HepG2 (cell line): ENCODE results near the gene SYTL1. TPM values are rescaled to one million over a fixed set of nuclear protein-coding genes. Genes with fewer than 3 reads are reported as not detected.

Experiments
- CREM ChIP-seq, 2 experiments: sonication (generic) in 1 of 2; formaldehyde crosslinking in 1 of 2; IDR thresholded peaks; 2 replicates each; pipeline versions ENCODE4 v1.4.0 to v1.6.1; 2016 to 2020; ENCODE audit warnings: antibody characterized with exemption in 1 of 2, mild to moderate bottlenecking in 1 of 2, missing genetic modification reagents in 1 of 2
- EP300 ChIP-seq, 3 experiments: sonication (generic) in 1 of 3; formaldehyde crosslinking in 1 of 3; IDR thresholded peaks; 2 replicates each; pipeline versions ENCODE4 v1.5.1 to v1.6.1; 2011 to 2020; ENCODE audit warnings: low read depth in 2 of 3, low read length in 2 of 3, borderline replicate concordance in 1 of 3, improper control_type of control experiment in 1 of 3, mild to moderate bottlenecking in 1 of 3, missing genetic modification reagents in 1 of 3, moderate library complexity in 1 of 3
- FOXM1 ChIP-seq: sonication (generic); formaldehyde crosslinking; IDR thresholded peaks from 2 replicates; pipeline ENCODE4 v1.5.0; 2020; ENCODE audit warnings: missing genetic modification reagents
- GABPB1 ChIP-seq: IDR thresholded peaks from 2 replicates; pipeline ENCODE4 v1.6.1; 2016; ENCODE audit warnings: mild to moderate bottlenecking, missing genetic modification reagents, moderate library complexity, missing compliant biosample characterization
- HDAC2 ChIP-seq: sonication (generic); formaldehyde crosslinking; IDR thresholded peaks from 2 replicates; pipeline ENCODE4 v1.4.0; 2020; ENCODE audit warnings: missing genetic modification reagents
- HOXA3 ChIP-seq: sonication (generic); formaldehyde crosslinking; IDR thresholded peaks from 2 replicates; pipeline ENCODE4 v1.5.0; 2020; ENCODE audit warnings: missing genetic modification reagents
- KLF12 ChIP-seq: sonication (generic); formaldehyde crosslinking; IDR thresholded peaks from 2 replicates; pipeline ENCODE4 v1.4.0; 2020; ENCODE audit warnings: missing genetic modification reagents, borderline replicate concordance
- MIER2 ChIP-seq: IDR thresholded peaks from 2 replicates; pipeline ENCODE4 v1.6.1; 2016; ENCODE audit warnings: missing biosample characterization, missing genetic modification reagents
- NONO ChIP-seq, 2 experiments: fragments of 450-650 bp in 1 of 2; sonication (generic) in 1 of 2; formaldehyde crosslinking in 1 of 2; IDR thresholded peaks in 1 of 2; conservative IDR thresholded peaks in 1 of 2; 2 replicates each; pipeline versions ENCODE4 v1.6.1 to v1.8.0; 2017 to 2022; ENCODE audit warnings: mild to moderate bottlenecking in 1 of 2, missing genetic modification reagents in 1 of 2, moderate library complexity in 1 of 2
- ONECUT2 ChIP-seq: sonication (generic); formaldehyde crosslinking; IDR thresholded peaks from 2 replicates; pipeline ENCODE4 v1.4.0; 2020; ENCODE audit warnings: missing genetic modification reagents
- PATZ1 ChIP-seq: sonication (generic); formaldehyde crosslinking; IDR thresholded peaks from 2 replicates; pipeline ENCODE4 v1.4.0; 2020; ENCODE audit warnings: missing genetic modification reagents
- POLR2A ChIP-seq, 2 experiments: IDR thresholded peaks; 2 replicates each; pipeline ENCODE4 v1.6.1; 2011; ENCODE audit warnings: low read depth in 2 of 2, low read length in 2 of 2, mild to moderate bottlenecking in 1 of 2, moderate library complexity in 1 of 2; ENCODE audit not compliant: insufficient read depth in 1 of 2
- SAP130 ChIP-seq: IDR thresholded peaks from 2 replicates; pipeline ENCODE4 v1.6.1; 2016; ENCODE audit warnings: low read depth
- SP4 ChIP-seq: sonication (generic); formaldehyde crosslinking; IDR thresholded peaks from 2 replicates; pipeline ENCODE4 v1.8.1; 2023; ENCODE audit warnings: mild to moderate bottlenecking, missing genetic modification reagents
- TAF1 ChIP-seq: sonication (generic); formaldehyde crosslinking; IDR thresholded peaks from 2 replicates; pipeline ENCODE4 v1.4.0; 2020; ENCODE audit warnings: missing genetic modification reagents
- YY1 ChIP-seq: IDR thresholded peaks from 2 replicates; pipeline ENCODE4 v1.6.1; 2011; ENCODE audit warnings: low read length, low read depth, moderate library complexity, mild to moderate bottlenecking; ENCODE audit not compliant: insufficient read depth, insufficient replicate concordance
- ZNF12 ChIP-seq: sonication (generic); formaldehyde crosslinking; IDR thresholded peaks from 2 replicates; pipeline ENCODE4 v1.5.0; 2020; ENCODE audit warnings: missing genetic modification reagents
- ZNF136 ChIP-seq: sonication (generic); formaldehyde crosslinking; IDR thresholded peaks from 2 replicates; pipeline ENCODE4 v1.8.1; 2022; ENCODE audit warnings: low read depth, mild to moderate bottlenecking, moderate library complexity, missing genetic modification reagents
- ZNF263 ChIP-seq: sonication (generic); formaldehyde crosslinking; IDR thresholded peaks from 2 replicates; pipeline ENCODE4 v1.4.0; 2020; ENCODE audit warnings: missing genetic modification reagents
- ZNF512 ChIP-seq: sonication (generic); formaldehyde crosslinking; IDR thresholded peaks from 2 replicates; pipeline ENCODE4 v1.4.0; 2020; ENCODE audit warnings: mild to moderate bottlenecking, missing genetic modification reagents
- ZSCAN25 ChIP-seq: sonication (generic); formaldehyde crosslinking; IDR thresholded peaks from 2 replicates; pipeline ENCODE4 v1.8.0; 2022; ENCODE audit warnings: mild to moderate bottlenecking, missing genetic modification reagents
- ZSCAN31 ChIP-seq: sonication (generic); formaldehyde crosslinking; IDR thresholded peaks from 2 replicates; pipeline ENCODE4 v1.5.0; 2020; ENCODE audit warnings: low read depth, mild to moderate bottlenecking, missing genetic modification reagents
- polyA plus RNA-seq, 8 experiments: library from polyadenylated mRNA; depleted of rRNA in 3 of 8; stranded (reverse) in 7 of 8; unstranded in 1 of 8; fragments of >200 nt; fragmentation: Illumina TruSeq in 4 of 8; extraction: Trizol in 4 of 8; gene quantifications; 2 replicates each; pipeline versions ENCODE4 v1.2.1 to v1.2.3, GENCODE V29; 2011 to 2016; ENCODE audit warnings: low read depth in 4 of 8, missing spikeins in 1 of 8, mixed read lengths in 1 of 8; ENCODE audit not compliant: insufficient read depth in 1 of 8
- total RNA-seq, 5 experiments: library from RNA; depleted of rRNA; stranded (reverse); fragments of >200 nt; fragmentation: Illumina TruSeq; extraction: Trizol; gene quantifications; 2 replicates each; pipeline ENCODE4 v1.2.3, GENCODE V29; 2016; ENCODE audit warnings: low read depth in 1 of 5
- TF ChIP-seq, protein P1 (sequence below): IDR thresholded peaks from 2 replicates; pipeline ENCODE4 v1.6.1; 2018; ENCODE audit warnings: missing genetic modification reagents, mild to moderate bottlenecking, missing compliant biosample characterization
- TF ChIP-seq, protein P2 (sequence below): sonication (generic); formaldehyde crosslinking; IDR thresholded peaks from 2 replicates; pipeline ENCODE4 v1.5.1; 2020; ENCODE audit warnings: missing genetic modification reagents, mild to moderate bottlenecking, borderline replicate concordance

Gene SYTL1
- total and polyA plus RNA-seq, 2 of the 13 experiments (the other 11 are each of a cell fraction or from before 2014, with no cell fraction given), result 11.1 to 17.8 TPM

DNA sequence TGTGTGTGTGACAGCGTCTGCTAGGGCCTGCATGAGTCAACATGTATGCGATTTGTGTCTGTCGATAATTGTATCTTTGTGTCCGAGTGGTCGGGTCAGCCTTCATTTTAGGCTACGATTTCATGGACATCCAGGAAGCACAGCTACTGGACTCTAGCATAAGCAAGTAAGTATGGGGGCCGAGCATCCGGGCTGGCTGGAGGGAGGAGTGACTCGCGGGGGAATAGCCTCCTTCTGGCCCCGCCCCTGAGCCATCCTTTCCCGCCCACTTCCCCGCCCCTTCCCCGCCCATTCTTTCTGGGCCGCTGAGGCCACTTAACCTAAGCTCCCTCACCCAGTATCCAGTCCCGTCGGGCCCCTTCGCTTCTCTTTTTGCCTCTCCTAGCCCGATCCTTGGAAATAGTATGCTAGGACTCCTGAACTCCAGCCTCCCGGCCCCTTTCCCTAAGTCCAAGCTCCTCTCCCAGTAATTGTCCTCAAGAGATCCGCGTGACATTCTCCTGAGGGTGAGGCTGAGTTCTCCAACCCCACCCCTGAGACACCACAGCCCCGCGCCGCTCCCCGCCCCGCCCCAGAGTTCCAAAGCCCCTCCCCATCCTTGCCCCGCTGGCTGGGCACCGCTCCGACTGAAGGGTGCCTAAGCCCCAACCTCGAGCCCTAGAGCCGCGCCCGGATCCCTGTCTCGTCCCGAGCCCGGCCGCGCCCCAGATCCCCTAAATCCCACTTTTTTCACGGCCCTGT lies 23.7 kb downstream of the SYTL1 start (continued):
- TF ChIP-seq, protein P1, sequence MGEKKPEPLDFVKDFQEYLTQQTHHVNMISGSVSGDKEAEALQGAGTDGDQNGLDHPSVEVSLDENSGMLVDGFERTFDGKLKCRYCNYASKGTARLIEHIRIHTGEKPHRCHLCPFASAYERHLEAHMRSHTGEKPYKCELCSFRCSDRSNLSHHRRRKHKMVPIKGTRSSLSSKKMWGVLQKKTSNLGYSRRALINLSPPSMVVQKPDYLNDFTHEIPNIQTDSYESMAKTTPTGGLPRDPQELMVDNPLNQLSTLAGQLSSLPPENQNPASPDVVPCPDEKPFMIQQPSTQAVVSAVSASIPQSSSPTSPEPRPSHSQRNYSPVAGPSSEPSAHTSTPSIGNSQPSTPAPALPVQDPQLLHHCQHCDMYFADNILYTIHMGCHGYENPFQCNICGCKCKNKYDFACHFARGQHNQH (CRISPR knock-in tag), result 0 out of 2 replicates have a peak, but pooled peaks have one; percentile 29
- TF ChIP-seq ZSCAN25 (peak; percentile 49; the same call in 1 of the 2 replicates), ZNF263 (peak; percentile 57; the same call in 1 of the 2 replicates), MIER2 (CRISPR knock-in tag) (no peak), POLR2A (IDR thresholded peaks at IDR 0.05; ENCODE audit: insufficient read depth in 1 of 2, low read depth in 2 of 2, low read length in 2 of 2) (peak; percentile 35 to 47; a peak in 2 of 4 replicates), ZNF512 (no peak), ZSCAN31 (CRISPR knock-in tag) (no peak), SP4 (peak; percentile 88), YY1 (peak; percentile 38), HOXA3 (CRISPR knock-in tag) (0 out of 2 replicates have a peak, but pooled peaks have one; percentile 35), ONECUT2 (CRISPR knock-in tag) (no peak), SAP130 (CRISPR knock-in tag) (peak; percentile 56), GABPB1 (CRISPR knock-in tag) (peak; percentile 27; the same call in 1 of the 2 replicates), KLF12 (CRISPR knock-in tag) (no peak), FOXM1 (CRISPR knock-in tag) (no peak), ZNF136 (CRISPR knock-in tag) (no peak), TAF1 (CRISPR knock-in tag) (peak; percentile 36; the same call in 1 of the 2 replicates), CREM (IDR thresholded peaks at IDR 0.05) (no peak), CREM (CRISPR knock-in tag; IDR thresholded peaks at IDR 0.05) (no peak), ZNF12 (CRISPR knock-in tag) (peak; percentile 73; the same call in 1 of the 2 replicates), NONO (IDR thresholded peaks at IDR 0.05) (no peak), NONO (CRISPR knock-in tag; conservative IDR thresholded peaks at IDR 0.05) (peak; percentile 43; the same call in 1 of the 2 replicates), EP300 (IDR thresholded peaks at IDR 0.05; ENCODE audit: low read depth in 2 of 2, low read length in 2 of 2) (peak in 1 of 2 experiments; percentile 82; a peak in 1 of 4 replicates), EP300 (CRISPR knock-in tag; IDR thresholded peaks at IDR 0.05; ENCODE audit: borderline replicate concordance) (no peak), PATZ1 (0 out of 2 replicates have a peak, but pooled peaks have one; percentile 25), HDAC2 (CRISPR knock-in tag) (no peak)
- TF ChIP-seq, protein P2, sequence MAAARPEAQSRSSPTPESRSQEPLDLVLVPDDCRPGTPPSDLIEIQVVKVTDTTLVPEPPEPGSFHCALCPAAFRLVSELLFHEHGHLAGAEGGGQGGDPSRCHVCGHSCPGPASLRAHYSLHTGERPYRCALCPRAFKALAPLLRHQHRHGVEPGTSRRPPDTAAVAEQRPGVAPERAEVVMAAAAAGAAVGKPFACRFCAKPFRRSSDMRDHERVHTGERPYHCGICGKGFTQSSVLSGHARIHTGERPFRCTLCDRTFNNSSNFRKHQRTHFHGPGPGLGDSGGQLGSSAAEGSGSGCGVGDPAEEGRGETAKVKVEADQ (CRISPR knock-in tag), result 0 out of 2 replicates have a peak, but pooled peaks have one; percentile 27
